HG03442 (cell line): Measurements from ENCODE around the gene CFAP100.
A peak's percentile ranks its signal among the peaks of the same experiment; 100 is the strongest.

Experiments
- ATAC-seq: cut with Tn5 transposase; IDR thresholded peaks from one replicate; pipeline ENCODE4 v1.9.1; 2021; ENCODE audit warnings: mild to moderate bottlenecking, moderate library complexity; ENCODE audit not compliant: unreplicated experiment

CFAP100 gene

DNA sequence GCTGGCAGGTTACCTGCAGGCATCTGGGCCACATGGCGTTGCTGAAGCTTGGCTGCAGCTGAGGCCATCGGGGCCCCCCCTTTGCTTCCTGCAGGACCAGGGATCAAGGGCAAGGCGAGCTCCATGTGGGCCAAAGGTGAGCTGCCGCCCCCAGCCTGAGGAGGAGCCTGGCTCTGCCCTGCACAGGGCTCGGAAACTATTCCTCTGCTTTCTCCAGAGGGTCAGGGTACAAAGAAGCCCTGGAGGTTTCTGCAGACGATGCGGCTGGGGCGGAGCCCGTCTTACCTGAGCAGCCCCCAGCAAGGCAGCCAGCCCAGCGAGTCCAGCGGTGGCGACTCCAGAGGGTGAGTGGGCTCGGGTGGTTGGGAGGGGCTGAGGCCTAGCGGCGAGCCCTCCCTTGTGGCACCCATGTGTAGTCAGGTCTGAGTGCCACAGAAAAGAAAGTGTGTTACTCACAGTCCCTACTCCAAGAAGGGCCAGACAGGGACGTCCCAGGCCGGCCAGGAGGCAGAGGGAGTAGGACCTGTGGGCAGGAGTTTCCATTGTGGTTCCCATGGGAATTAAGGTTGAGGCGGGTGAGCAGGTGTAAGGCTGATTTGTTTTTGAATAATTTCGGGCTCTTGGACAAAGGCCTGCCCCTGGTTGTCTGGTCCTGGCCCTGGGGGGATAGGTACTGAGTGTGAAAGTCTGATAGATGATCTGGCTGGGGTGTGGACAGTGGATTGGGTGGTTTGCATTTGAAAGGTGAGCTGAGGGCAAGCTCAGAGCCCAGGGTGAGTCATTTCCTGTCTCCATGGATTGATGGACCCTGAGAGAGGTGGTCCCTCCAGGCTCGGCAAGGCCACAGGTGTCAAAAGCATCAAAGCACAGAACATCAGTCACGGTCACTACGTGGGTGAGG is 25.4 kb downstream of the CFAP100 start:
- ATAC-seq, result no peak

DNA sequence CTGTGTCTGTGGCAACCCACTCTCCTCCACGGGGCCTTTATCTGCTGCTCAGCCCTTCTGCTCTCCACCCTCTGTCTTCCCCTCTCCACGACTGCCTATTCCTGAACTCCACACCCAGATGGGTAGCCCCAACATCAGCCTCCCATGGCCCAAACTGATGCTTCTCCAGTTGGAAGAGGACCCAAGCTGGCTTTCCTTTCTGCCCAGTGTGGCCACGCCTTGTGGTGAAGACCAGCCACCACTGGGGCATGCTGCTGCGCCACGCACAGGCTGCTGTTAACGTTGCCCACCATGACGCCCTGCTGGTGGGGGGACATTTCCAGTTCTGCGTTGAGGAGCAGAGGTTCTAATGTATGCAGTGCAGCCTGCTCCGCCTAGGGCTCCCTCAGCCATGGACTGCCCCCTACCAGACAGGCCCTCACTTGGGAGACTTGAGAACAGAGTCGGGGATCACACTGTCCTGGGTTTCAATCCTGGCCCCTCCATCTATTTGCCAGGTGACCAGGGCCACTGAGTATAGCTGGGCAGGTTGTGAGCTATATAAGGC is 26.9 kb downstream of the CFAP100 start:
- no peak for ATAC-seq

DNA sequence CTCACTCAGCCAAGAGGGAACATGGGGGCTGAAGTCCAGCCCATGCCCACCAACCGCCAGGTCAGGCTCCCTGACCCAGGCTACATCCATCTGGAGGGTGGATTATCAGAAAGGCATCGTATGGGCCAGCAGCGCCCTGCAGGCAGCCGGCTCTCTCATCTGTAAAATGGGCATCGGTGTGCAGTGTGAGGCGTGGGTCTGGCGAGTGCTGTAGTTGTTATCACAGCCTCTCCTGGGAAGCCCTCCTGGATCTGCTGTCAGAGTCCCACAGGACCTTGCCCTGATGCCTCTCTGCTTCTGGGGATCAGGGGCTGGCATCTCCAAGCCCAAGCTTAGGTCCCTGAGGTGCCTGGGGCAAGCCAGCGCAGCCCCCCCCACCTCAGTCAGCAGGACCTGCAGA is 27.4 kb downstream of the CFAP100 start:
- ATAC-seq, result no peak

DNA sequence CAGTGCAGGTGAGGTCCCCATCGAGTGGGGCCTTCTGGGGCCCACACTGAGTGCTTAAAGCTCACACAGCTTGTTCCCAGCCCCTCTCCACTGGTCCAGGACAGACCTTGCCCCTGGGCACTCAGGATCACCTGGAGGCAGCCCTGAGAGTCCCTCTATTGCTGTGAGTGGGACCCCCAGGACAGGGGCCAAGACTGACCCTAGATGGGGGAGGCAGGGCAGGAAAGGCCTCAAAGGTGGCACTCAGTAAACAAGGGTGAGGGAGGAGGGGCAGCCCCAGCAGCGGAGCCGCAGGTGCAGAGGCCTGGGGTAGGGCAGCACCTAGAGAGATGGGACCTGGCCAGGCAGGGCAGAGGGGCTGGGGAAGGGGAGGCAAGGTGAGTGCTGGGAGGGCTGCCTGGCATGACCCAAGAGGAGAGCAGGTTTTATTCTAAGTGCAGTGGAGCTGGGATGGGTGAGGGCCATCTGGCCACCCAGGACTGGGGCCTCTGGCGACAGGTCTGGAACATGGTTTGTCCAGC is 27.9 kb downstream of the CFAP100 start:
- ATAC-seq, result no peak

DNA sequence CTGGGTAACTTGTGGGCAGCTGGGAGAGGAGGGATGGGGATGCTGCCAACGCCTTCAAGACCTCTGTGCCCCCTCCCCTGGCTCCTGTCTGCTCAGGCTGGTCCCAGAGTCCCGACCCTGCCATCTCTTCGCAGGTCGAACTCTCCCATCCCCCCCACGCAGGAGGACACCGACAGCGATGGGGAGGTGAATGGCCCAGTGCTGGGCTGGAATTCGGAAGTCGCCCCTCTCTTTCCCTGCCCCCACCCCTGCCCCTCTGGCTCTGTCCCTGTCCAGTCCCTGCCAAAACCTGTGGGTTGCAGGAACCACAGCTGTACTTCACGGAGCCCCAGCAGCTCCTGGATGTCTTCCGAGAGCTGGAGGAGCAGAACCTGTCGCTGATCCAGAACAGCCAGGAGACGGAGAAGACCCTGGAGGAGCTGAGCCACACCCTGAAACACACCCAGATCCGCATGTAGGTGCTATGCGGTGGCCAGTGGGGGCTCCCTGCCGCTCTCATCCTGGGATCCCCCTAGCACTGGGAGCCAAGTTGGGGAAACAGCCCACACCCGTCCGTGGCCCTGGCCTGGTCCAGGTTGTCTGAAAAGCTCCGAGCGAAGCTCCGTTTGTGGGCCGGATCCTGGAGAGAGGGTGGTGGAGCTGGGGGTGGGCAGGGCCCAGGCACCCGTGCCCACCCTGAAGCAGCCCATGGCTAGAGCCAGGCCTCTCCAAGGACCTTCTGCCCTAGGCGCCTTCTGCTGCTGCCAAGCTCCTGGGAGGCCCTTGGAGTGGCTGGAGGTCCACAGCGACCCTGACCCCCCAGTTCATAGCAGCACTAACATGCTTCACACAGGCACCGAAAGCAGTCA is 28.7 kb downstream of the CFAP100 start:
- ATAC-seq, result no peak

DNA sequence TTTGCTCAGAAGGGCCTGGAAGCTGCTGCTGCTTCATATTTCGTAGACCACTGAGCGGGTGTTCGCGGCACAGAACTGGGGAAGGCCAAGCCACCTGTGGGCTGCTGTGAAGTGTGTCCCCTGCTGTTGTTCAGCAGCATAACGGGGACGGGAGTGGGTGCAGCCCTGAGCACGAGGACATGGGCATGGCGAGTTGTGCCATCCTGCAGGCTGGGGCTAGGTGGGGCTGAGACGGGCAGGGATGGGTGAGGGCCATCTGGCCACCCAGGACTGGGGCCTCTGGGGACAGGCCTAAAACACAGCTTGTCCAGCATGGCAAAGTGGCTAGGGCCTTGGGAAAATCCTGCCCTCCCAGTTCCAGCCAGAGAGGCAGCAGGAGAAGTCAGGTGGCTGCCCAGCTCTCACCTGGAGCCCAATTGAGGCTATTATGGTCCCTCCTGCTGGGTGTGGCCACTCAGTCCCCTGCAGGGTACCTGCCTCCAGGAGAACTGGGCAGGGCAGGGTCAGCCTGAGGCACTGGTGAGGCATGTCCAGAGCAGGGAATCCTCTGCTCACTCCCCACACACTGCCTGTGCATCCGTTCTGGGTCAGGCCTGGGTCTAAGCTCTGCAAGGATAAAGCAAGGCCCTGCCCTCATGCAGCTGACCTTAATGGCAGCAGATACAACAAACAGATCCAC is 29.5 kb downstream of the CFAP100 start:
- ATAC-seq, result no peak

DNA sequence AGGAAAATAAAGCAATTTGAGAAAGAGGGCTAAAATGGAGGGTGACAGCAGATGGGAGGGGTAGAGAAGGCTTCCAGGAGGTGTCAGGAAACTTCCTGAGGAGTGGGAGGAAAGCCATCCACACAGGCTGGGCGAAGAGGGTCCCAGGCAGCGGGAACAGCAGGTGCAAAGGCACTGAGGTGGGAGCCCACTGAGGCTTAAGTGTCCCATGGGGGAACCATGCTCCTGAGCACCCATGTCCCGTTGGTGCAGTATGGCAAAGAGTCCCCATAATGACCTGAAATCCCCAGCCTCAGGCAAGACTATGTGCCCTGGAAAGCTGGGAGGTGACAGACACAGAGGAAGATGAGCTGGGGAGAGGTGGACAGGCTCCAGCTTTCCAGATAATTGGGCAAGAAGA is 30.0 kb downstream of the CFAP100 start:
- no peak for ATAC-seq

DNA sequence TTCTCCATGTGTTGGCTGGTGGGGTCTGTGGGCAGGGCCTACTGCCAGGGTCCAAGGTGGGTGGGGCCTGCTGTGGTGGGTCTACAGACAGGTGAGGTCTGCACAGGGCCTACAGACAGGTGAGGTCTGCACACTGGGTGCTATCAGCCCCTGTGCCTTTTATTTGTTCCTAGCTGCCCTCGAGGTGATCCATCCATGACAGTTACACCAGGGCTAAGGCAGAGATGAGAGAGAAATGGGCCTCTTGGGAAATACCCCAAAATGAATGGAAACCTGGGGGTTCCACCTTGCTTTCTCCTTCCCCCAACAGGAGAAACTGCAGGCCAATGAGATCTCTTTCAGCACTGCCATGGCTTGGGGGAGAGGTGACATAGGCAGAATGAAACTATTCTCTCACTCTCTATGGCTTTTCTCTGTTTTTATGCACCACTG is 36.4 kb downstream of the CFAP100 start:
- peak; percentile 82 for ATAC-seq

DNA sequence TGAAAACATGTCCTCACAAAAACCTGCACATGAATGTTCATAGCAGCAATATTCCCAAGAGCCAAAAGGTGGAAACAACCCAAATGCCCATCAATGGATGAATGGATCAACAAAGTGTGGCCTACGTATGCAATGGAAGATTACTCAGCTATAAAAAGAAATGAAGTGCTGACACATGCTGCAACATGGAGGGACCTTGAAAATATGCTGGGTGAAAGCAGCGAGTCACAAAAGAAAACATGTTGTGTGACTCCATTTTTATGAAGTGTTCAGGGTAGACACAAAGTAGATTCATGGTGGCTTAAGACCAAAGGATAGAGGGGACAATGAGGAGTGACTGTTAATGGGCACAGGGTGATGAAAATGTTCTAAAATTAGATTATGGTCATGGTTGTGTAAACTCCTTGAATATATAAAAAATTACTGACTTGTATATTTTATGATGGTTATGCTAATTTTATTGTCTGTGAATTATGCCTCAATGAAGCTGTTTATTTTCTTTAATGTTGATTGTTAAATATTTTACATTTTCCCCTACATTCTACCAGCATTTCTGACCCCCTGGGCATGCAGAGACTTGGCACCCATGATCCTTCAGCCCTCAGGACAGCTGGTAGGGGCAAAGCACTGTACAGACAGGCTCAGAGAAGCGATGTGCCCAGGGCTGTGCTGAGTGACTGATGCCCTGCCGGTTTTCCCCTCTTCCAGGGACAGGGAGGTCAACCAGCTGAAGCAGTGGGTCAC is 37.8 kb downstream of the CFAP100 start:
- ATAC-seq, result no peak

DNA sequence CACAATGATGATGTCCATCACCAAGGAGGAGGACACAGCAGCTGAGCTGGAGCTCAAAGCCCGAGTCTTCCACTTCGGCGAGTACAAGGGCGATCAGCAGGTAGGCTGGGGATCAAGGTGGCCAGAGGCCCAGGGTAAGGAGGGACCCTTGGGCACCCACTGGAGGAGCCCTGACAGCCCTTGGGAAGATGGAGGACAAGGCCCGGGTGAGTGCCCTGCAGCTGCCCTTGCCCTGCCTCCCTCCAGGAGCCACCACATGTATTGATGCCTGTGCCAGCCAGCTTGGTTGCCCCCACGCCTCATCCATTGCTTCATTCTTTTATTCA is 38.4 kb downstream of the CFAP100 start:
- ATAC-seq, result no peak

DNA sequence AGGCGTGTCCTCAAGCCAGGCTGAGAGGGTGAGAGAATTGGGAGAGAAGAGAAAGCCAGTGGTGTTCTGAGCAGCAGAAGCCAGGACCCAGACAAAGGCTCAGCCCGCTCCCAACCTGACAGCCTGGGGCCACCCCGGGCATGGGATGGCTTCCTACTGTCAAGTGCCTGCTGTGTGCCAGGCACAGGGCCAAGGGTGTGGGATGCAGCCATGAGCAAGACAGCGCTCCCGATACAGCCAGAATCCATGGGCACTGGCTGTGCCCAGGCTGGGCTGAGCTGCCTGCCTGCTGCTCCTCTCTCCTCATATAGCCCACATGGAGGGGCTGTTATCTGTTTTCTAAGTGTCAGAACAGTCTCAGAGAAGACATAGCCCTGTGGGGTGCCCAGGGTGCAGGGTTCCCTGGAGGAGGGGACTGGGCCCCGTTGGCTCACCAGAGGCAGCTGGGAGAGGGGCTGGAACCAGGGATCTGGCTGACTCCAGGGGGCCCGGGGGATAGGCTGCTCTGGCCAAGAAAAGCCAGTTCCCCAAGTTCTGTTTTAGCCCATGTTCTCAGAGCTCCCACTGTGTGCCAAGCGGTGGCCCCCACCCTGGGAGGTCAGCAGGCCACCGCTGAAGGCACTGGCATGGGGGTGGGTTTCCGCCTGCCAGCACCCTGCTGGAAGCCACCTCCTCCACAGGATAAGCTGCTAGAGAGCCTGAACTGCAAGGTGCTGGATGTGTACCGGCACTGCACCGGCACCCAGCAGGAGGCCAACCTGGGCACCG is 39.0 kb downstream of the CFAP100 start:
- ATAC-seq, result no peak

DNA sequence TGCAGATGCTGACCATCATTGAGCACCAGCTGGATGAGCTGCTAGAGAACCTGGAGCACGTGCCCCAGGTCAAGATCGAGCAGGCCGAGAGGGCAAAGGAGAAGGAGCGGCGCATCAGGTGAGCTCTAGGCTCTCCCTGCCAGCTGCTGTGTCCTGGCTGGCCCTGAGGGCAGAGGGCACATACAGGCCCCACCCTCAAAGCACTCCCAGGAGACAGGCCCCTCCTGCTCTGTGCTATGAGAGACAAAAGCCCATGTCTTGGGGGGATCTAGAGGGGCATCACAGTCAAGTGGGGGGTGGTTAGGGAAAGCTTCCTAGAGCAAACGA is 39.5 kb downstream of the CFAP100 start:
- ATAC-seq, result no peak

DNA sequence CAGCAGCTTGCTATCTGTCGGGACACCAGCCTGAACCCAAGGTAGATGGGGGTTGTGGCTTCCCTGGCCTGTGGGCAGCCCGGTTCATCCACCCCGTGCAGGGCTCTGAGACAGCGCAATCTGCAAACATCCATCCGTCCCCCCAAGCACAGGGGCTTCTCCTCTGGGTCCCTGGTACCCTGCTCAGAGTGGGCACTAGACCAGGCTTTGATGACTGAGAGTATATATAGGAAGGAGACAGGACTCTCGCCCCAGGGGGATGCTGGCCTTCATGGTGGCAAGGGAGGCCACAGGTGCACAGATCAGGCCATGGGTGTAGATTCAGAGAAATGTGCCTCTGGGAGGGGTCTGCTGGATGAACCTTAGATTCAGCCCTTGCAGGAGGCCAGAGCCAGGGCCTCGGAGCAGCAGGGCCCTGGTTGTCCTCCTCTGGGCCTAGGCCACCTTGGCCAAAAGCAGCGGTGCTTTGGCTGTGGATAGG is 40.3 kb downstream of the CFAP100 start:
- ATAC-seq, result no peak

DNA sequence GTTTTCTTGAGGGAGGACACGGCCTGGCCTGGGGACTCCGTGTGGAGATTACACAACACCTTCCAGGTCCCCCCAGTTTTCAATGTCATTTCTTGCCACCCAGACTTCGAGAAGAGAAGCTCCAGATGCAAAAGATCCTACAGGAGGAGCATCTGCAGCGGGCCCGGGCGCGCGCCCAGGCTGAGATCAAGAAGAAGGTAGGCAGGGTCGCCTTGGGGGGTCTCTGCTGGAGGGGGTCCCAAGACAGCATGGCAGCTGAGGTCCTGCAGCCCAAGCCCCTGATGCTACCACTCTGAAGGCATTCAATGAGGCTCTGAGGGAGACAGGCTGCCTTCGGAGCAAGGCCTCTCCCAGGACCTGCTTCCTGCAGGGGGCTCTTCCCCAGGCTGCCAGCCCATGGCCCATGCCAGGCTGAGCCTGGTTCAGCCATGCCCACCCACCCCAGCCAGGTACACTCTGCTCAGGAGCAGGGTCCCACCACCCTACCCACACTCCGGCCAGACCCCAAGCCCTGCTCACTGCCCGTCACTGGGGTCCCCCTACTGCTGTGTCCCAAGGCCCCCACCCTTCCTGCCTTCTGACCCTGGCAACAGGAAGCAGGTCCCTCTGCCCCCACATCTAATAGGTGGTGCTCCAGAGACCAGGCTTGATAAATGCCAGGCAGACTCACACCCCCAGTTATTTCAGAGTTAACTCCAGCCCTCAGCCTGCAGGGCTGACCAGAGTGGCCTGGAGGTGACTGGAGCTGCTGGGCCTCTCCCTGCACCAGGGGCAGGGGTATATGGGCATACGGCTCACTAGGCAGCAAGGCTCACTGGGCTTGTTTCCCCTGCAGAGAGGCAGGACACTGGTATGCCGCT is 41.0 kb downstream of the CFAP100 start:
- ATAC-seq, result no peak

DNA sequence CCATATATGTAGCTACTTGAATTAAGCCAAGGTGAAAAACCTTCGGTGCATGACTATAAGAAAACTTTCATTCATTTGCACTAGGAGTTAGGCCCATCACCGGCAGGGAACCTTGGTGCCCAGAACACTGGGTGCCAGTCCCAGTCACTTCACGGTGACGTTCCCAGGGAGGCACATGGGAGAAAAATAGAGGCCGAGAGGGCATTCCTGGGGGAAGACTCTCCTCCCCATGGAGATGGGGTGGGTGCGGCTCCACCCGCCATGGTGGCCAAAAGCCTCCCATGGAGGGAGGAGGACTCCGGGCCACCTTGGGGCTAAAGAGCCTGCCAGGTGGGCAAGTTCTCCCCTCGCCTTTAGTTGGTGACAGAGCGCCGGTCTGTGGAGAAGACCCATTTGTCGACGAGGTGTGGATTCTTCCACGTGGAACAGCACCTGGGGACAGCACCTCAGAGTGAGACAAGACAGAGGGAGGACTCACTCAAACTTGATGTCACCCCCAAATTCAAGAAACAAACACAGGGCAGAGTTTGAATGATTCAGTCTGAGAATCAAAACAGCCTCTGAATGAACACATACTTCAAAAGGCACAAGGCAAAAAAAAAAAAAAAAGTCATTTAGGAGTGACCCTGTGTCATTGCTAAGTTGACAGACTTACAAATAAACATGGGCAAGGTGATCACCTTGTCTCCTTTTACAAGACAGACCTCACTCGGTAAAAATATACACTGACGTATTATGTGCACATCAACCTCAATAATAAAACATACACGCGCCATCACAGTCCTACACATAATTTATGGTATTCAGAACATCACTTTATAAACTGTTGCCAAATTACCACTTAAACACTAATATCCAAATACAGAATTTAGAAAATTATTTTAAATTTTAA is 42.4 kb downstream of the CFAP100 start:
- no peak for ATAC-seq

DNA sequence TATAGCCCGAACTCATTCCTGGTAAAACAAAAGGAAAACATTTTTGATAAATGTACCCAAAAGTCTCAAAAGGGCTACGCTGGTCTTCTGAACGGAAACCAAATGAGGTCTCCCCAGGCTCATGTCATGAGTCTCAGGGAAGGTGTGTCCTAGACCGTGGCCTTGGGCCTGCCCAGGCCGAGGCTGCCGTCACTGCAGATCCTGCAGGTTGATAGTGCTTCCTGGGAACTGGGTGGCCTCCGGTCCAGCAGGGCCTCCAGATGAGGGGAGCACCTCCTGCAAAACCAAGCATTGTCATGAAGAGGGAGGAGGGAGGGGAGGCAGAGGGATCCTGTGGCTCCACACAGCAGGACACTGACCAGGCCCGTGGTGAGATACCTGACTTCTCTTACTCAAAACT is 43.5 kb downstream of the CFAP100 start:
- ATAC-seq, result no peak

DNA sequence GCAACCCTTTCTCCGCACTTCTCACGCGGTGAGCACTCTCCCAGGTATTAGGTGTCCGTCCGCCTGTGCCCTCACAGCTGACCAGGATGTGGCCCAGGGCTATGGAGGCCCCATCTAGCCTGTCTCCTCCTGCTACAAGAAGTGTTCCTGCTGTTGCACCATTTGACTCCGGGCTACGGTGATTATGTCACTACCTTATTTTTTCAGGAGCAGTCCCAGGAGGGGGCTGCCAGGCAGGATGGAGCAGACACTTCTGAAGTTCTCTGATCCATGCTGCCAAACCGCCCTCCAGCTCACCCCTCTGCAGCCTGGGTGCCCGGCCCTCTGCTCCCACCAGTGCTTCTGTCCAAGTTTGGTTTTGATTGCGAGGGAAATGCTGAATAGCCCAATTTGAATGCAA is 44.0 kb downstream of the CFAP100 start:
- ATAC-seq, result no peak
